Effector memory CD4-positive, alpha-beta T cell (primary cell): ENCODE results near the gene MSI2.
"Not testable (repeated sequence)": the region's sequence is repeated elsewhere in the genome, so short reads cannot be mapped to it uniquely, and the experiment has no call there.

ENCODE experiments used
- DNase-seq, 3 donors: peaks; one replicate each; pipeline ENCODE4 v3.0.0-alpha.2; 2020
- H3K27ac ChIP-seq: 2 replicates; pipeline ENCODE4 v1.7.0; 2013; ENCODE audit warnings: mild to moderate bottlenecking, low read length, moderate library complexity; ENCODE audit not compliant: insufficient read depth, poor library complexity, severe bottlenecking
- H3K27me3 ChIP-seq: replicated peaks from 2 replicates; pipeline ENCODE4 v1.7.0; 2013; ENCODE audit warnings: mild to moderate bottlenecking, low read length; ENCODE audit not compliant: insufficient read depth, control insufficient read depth, poor library complexity, severe bottlenecking
- H3K36me3 ChIP-seq: 2 replicates; pipeline ENCODE4 v1.7.0; 2013; ENCODE audit warnings: mild to moderate bottlenecking, low read length, moderate library complexity; ENCODE audit not compliant: control insufficient read depth, insufficient read depth
- H3K4me1 ChIP-seq: 2 replicates; pipeline ENCODE4 v1.7.0; 2013; ENCODE audit warnings: low read length, mild to moderate bottlenecking; ENCODE audit not compliant: control insufficient read depth, insufficient read depth, poor library complexity, severe bottlenecking
- H3K4me3 ChIP-seq: 2 replicates; pipeline ENCODE4 v1.7.0; 2013; ENCODE audit warnings: low read length, low read depth, mild to moderate bottlenecking; ENCODE audit not compliant: insufficient read depth, poor library complexity, severe bottlenecking
- H3K9me3 ChIP-seq: 2 replicates; pipeline ENCODE4 v1.7.0; 2013; ENCODE audit warnings: mild to moderate bottlenecking, low read length, moderate library complexity; ENCODE audit not compliant: control insufficient read depth

MSI2 gene

DNA sequence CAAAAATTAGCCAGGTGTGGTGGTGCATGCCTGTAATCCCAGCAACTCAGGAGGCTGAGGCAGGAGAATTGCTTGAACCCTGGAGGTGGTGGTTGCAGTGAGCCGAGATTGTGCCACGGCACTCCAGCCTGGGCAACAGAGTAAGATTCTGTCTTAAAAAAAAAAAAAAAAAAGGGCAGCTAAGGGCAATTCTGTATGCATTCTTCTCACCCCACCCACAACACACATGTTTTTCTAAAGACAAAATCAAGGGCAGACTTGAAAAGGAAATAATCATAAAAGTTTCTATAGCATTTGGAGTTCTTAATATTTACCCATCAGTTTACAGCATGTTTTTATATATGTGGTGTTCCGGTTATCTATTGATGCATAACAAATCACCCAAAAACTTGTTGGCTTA, 242.9 kb downstream of the MSI2 start:
- not testable (repeated sequence) for H3K27me3 ChIP-seq, H3K4me1 ChIP-seq, H3K27ac ChIP-seq, DNase-seq, H3K9me3 ChIP-seq, H3K36me3 ChIP-seq, H3K4me3 ChIP-seq

DNA sequence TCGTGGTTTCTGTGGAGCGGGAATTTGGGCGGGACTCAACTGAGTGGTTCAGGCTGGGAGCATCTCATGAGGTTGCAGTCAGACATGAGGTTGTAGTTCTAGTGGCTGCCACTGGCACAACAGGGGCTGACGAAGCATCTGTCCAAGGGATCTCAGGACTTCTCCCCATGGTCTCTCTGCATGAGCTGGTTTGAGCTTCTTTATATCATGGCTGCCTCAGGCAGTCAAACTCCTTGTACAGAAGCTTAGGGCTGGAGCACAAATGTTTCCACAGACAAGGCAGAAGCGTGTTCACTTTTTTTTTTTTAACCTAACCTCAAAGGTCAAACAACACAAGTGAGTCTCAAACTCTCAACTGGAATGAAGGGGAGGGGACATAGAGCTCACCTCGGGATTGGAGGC, 243.3 kb downstream of the MSI2 start:
- Histone ChIP-seq H3K4me3 (no peak overlapping the region), H3K9me3 (no peaks in the 10 kb centered on the region), H3K36me3 (no peaks in the 10 kb centered on the region), H3K27ac (no peak overlapping the region), H3K4me1 (no peaks in the 10 kb centered on the region), H3K27me3 (no peaks in the 10 kb centered on the region)
- DNase-seq, result no peak

GRCh38 chr17:57501016-57501415, 244.7 kb downstream of the MSI2 start:
- Histone ChIP-seq H3K27ac (no peak overlapping the region), H3K4me1 (no peaks in the 10 kb centered on the region), H3K4me3 (no peak overlapping the region), H3K36me3 (no peaks in the 10 kb centered on the region), H3K9me3 (no peaks in the 10 kb centered on the region), H3K27me3 (no peaks in the 10 kb centered on the region)
- no peak for DNase-seq

- no peak overlapping the region for H3K4me3 ChIP-seq
- no peak for DNase-seq
- no peaks in the 10 kb centered on the region for H3K4me1 ChIP-seq
- no peaks in the 10 kb centered on the region for H3K36me3 ChIP-seq
- no peak overlapping the region for H3K27ac ChIP-seq
- no peaks in the 10 kb centered on the region for H3K9me3 ChIP-seq
- H3K27me3 ChIP-seq, result no peaks in the 10 kb centered on the region
Observed at GRCh38 chr17:57502022-57502421, 245.7 kb downstream of the MSI2 start.

GRCh38 chr17:57502811-57503241, 246.5 kb downstream of the MSI2 start:
- Histone ChIP-seq H3K4me3 (no peak overlapping the region), H3K9me3 (no peaks in the 10 kb centered on the region), H3K4me1 (no peaks in the 10 kb centered on the region), H3K27me3 (no peaks in the 10 kb centered on the region), H3K27ac (no peak overlapping the region), H3K36me3 (no peaks in the 10 kb centered on the region)
- no peak for DNase-seq

DNA sequence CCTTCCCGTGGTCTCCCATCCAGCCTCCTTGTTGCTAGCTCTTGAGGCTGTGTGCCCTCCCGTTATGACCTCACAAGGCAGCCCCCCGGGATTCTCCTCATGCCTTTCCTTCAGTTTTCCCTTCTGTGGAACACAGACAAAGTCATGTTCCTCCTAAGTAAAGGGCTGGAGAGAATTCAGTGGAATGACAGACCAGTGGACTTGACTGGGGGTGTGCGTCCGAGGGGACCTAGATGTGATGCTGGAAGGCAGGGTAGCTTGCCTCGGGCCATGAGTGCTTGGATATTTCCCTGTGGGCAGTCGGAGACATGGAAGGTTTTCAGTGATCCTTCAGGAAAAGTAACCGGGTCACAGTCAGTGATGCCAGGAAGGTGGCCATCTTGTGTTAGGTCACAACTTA, 247.9 kb downstream of the MSI2 start:
- Histone ChIP-seq H3K4me3 (no peak overlapping the region), H3K27me3 (no peaks in the 10 kb centered on the region), H3K9me3 (no peaks in the 10 kb centered on the region), H3K27ac (no peak overlapping the region), H3K4me1 (no peaks in the 10 kb centered on the region), H3K36me3 (no peaks in the 10 kb centered on the region)
- no peak for DNase-seq

DNA sequence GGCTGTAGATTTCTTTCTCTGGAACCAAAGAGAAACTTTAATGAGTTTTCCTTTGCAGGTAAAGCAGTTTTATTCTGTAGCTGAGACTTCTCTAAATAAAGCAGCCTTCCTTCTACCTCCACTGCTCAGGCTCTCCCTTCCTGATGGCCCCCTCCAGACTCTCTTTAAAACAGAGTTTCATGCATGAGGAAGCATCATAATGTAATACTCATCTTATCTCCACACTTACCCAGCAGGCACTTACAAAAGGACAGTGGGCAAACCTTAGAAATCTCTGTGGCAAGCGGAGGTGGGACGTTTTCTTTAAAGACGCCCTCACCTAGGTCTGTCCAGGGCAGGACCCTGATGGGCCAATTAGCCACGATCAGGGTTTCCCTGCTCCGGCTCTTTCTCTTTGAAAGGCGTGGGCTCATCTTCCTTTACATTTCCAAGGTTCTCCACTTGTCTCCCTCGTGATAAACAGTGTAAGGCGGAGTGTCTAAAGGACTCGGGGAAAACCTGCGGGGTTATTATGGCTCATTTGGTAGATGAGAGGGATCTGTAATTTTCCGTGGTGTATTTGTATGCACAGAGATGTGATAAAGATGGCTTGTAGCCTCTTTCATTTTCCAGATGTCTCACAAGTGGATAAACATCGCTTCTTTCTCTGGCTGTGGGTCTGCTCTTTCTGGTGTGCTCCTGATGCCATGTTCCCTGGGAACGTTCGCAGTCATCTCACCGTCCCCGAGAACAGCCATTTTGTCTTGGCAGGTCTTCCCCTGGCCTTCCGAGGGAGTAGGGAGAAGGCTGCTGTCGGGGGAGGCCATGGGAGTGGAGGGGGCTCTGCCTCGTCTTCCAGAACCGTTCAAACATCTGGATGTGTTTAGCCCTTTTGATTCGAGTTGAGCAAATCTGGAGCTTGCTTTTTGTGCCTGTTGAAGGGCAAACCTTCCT, 249.8 kb downstream of the MSI2 start:
- H3K27me3 ChIP-seq, result no peaks in the 10 kb centered on the region
- no peaks in the 10 kb centered on the region for H3K4me1 ChIP-seq
- H3K9me3 ChIP-seq, result no peaks in the 10 kb centered on the region
- H3K4me3 ChIP-seq, result no peak overlapping the region
- DNase-seq, result no peak
- H3K36me3 ChIP-seq, result no peaks in the 10 kb centered on the region
- no peak overlapping the region for H3K27ac ChIP-seq

DNA sequence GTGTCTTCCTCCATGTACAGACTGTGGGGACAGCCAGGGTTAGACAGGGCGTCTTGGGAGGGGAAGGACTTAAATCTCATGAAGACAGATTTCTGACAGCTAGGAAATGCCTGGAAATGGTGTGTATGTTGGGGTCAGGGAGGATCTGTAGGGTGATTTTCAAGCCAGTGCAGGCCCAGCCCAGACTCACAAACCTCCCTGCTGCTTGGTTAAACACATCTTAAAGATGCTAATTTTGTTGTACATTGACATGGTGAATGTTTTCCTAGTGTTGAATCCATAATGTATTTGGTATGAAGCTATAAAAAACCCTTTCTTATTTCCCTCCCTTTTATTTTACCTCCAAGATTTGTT, 250.4 kb downstream of the MSI2 start:
- Histone ChIP-seq H3K27me3 (no peaks in the 10 kb centered on the region), H3K9me3 (no peaks in the 10 kb centered on the region), H3K4me3 (no peak overlapping the region), H3K36me3 (no peaks in the 10 kb centered on the region), H3K4me1 (no peaks in the 10 kb centered on the region), H3K27ac (no peak overlapping the region)
- no peak for DNase-seq

- Histone ChIP-seq H3K4me3 (no peak overlapping the region), H3K36me3 (no peaks in the 10 kb centered on the region), H3K27me3 (no peaks in the 10 kb centered on the region), H3K9me3 (no peaks in the 10 kb centered on the region), H3K4me1 (no peaks in the 10 kb centered on the region), H3K27ac (no peak overlapping the region)
- DNase-seq, result no peak
Observed at GRCh38 chr17:57507828-57508227, 251.5 kb downstream of the MSI2 start.

- no peaks in the 10 kb centered on the region for H3K36me3 ChIP-seq
- no peaks in the 10 kb centered on the region for H3K9me3 ChIP-seq
- H3K4me1 ChIP-seq, result no peaks in the 10 kb centered on the region
- no peak overlapping the region for H3K4me3 ChIP-seq
- no peak overlapping the region for H3K27ac ChIP-seq
- no peak for DNase-seq
- no peaks in the 10 kb centered on the region for H3K27me3 ChIP-seq
Observed at GRCh38 chr17:57508671-57509070, 252.3 kb downstream of the MSI2 start.
